ENCODE data around the gene NAALADL2. TPM values are rescaled to one million over a fixed set of nuclear protein-coding genes. Genes with fewer than 3 reads are reported as not detected.

NAALADL2 gene
- polyA plus RNA-seq, 1 donor from 2014 or later: 1.6 TPM

GRCh38 chr3:175475765-175476164, 616.6 kb downstream of the NAALADL2 start:
- H3K27me3 ChIP-seq (ENCODE audit: insufficient read depth, low read depth, low read length): no peaks in the 10 kb centered on the region
- H2AFZ ChIP-seq (ENCODE audit: low read depth, low read length): no peak overlapping the region
- TF ChIP-seq RAD21 (conservative IDR thresholded peaks at IDR 0.05) (no peak), POLR2AphosphoS5 (IDR thresholded peaks at IDR 0.05) (no peak), MXI1 (conservative IDR thresholded peaks at IDR 0.05; ENCODE audit: poor library complexity, severe bottlenecking) (no peak), CTCF (IDR thresholded peaks at IDR 0.05; ENCODE audit: poor library complexity, severe bottlenecking) (no peak), REST (IDR thresholded peaks at IDR 0.05; ENCODE audit: borderline replicate concordance) (no peak), TAF1 (IDR thresholded peaks at IDR 0.05; ENCODE audit: low read depth) (no peak), EZH2 (IDR thresholded peaks at IDR 0.05; ENCODE audit: borderline replicate concordance, insufficient read depth, low read length, poor library complexity, severe bottlenecking) (no peak), EP300 (conservative IDR thresholded peaks at IDR 0.05; ENCODE audit: poor library complexity, severe bottlenecking) (no peak), SMC3 (conservative IDR thresholded peaks at IDR 0.05; ENCODE audit: poor library complexity) (no peak)
- H3K9me2 ChIP-seq (ENCODE audit: insufficient read depth, low read length): no peaks in the 10 kb centered on the region
- no peaks in the 10 kb centered on the region for H4K20me1 ChIP-seq (ENCODE audit: insufficient read depth)
- no peak overlapping the region for H3K4me3 ChIP-seq (ENCODE audit: low read length)
- H3K79me2 ChIP-seq (replicated peaks; ENCODE audit: insufficient read depth, low read length): no peaks in the 10 kb centered on the region
- H3K36me3 ChIP-seq (ENCODE audit: insufficient read depth, low read length): no peaks in the 10 kb centered on the region
- H3K9ac ChIP-seq (ENCODE audit: low read length): no peak overlapping the region
- H3K27ac ChIP-seq (ENCODE audit: low read length): no peak overlapping the region
- H3F3A ChIP-seq (ENCODE audit: insufficient read depth, low read length, poor library complexity, severe bottlenecking): no peaks in the 10 kb centered on the region
- H3K4me2 ChIP-seq (ENCODE audit: low read length): no peak overlapping the region
- H3K9me3 ChIP-seq (ENCODE audit: low read length): no peaks in the 10 kb centered on the region

GRCh38 chr3:175476489-175476888, 617.4 kb downstream of the NAALADL2 start:
- Histone ChIP-seq H3K4me3 (ENCODE audit: low read length) (no peak overlapping the region), H2AFZ (ENCODE audit: low read depth, low read length) (no peak overlapping the region), H3K36me3 (ENCODE audit: insufficient read depth, low read length) (no peaks in the 10 kb centered on the region), H3K27me3 (ENCODE audit: insufficient read depth, low read depth, low read length) (no peaks in the 10 kb centered on the region), H3K4me2 (ENCODE audit: low read length) (no peak overlapping the region), H4K20me1 (ENCODE audit: insufficient read depth) (no peaks in the 10 kb centered on the region), H3K9me2 (ENCODE audit: insufficient read depth, low read length) (no peaks in the 10 kb centered on the region), H3K79me2 (replicated peaks; ENCODE audit: insufficient read depth, low read length) (no peaks in the 10 kb centered on the region), H3K9ac (ENCODE audit: low read length) (no peak overlapping the region), H3K27ac (ENCODE audit: low read length) (no peak overlapping the region), H3F3A (ENCODE audit: insufficient read depth, low read length, poor library complexity, severe bottlenecking) (no peaks in the 10 kb centered on the region), H3K9me3 (ENCODE audit: low read length) (no peaks in the 10 kb centered on the region)
- TF ChIP-seq RAD21 (conservative IDR thresholded peaks at IDR 0.05) (no peak), POLR2AphosphoS5 (IDR thresholded peaks at IDR 0.05) (no peak), EZH2 (IDR thresholded peaks at IDR 0.05; ENCODE audit: borderline replicate concordance, insufficient read depth, low read length, poor library complexity, severe bottlenecking) (no peak), REST (IDR thresholded peaks at IDR 0.05; ENCODE audit: borderline replicate concordance) (no peak), MXI1 (conservative IDR thresholded peaks at IDR 0.05; ENCODE audit: poor library complexity, severe bottlenecking) (no peak)
